ENCODE results near the gene KIF14. TPM values are rescaled to one million over a fixed set of nuclear protein-coding genes. Genes with fewer than 3 reads are reported as not detected.

The KIF14 gene
- total and polyA plus RNA-seq, 2 of the 8 experiments (the other 6 are each of a cell fraction or from before 2014, with no cell fraction given), result 2.6 to 23.3 TPM

DNA sequence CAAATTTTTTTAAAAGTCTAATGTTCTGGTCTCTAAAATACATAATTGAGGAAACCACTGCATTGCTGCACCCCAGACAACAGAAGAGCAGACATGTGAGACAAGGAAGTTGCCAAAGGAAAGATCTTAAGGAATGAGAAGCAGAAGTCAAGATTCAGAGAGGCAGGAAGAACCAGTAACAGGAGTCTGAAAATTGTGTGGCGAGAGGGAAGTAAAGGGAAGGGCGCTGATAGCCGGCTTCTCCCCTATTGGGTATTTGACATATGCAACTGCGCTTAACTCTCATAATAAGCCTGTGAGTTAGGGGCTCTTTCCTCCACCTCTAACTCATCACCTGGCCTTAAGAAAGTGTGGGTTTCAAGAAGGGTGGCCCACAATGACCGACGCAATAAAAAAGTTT lies 21.9 kb upstream of the KIF14 start:
- FAIRE-seq, result no peak
- Histone ChIP-seq H3K79me2 (ENCODE audit: control insufficient read depth in 1 of 2, insufficient read depth in 2 of 2, low read length in 2 of 2) (no peaks in the 10 kb centered on the region), H3K9me3 (ENCODE audit: insufficient read depth in 2 of 2, low read depth in 1 of 2, low read length in 1 of 2) (no peaks in the 10 kb centered on the region), H3K27me3 (replicated peaks in 1 of 4; ENCODE audit: control insufficient read depth in 3 of 4, extremely low read depth in 1 of 4, insufficient read depth in 3 of 4, low read length in 3 of 4) (no peaks in the 10 kb centered on the region), H2BK5ac (ENCODE audit: low read depth, low read length) (no peak overlapping the region), H2AFZ (ENCODE audit: low read length) (no peak overlapping the region), H4K5ac (ENCODE audit: insufficient read length, low read depth, low read length) (no peak overlapping the region), H4K8ac (ENCODE audit: extremely low read depth, insufficient read depth, low read length) (no peak overlapping the region), H3K4me3 (ENCODE audit: extremely low read depth in 1 of 4, insufficient read depth in 2 of 4, low read depth in 3 of 4, low read length in 4 of 4) (no peak overlapping the region), H2BK20ac (ENCODE audit: low read length) (no peak overlapping the region), H3K27ac (ENCODE audit: low read depth, low read length) (no peak overlapping the region), H2BK120ac (replicated peaks; ENCODE audit: low read depth, low read length) (no peak overlapping the region), H3K4me2 (ENCODE audit: insufficient read depth in 1 of 2, low read depth in 2 of 2, low read length in 2 of 2) (no peak overlapping the region), H3K4ac (replicated peaks; ENCODE audit: insufficient read length, low read depth, low read length) (no peak overlapping the region), H2AK5ac (ENCODE audit: low read depth, low read length) (no peak overlapping the region), H3K23me2 (ENCODE audit: low read depth, low read length) (no peaks in the 10 kb centered on the region), H4K20me1 (replicated peaks in 1 of 2; ENCODE audit: control insufficient read depth in 1 of 2, insufficient read depth in 2 of 2, low read length in 2 of 2) (no peaks in the 10 kb centered on the region), H3K4me1 (replicated peaks in 1 of 4; ENCODE audit: control insufficient read depth in 3 of 4, insufficient read depth in 4 of 4, low read length in 3 of 4) (no peaks in the 10 kb centered on the region), H2BK15ac (ENCODE audit: low read length) (no peak overlapping the region), H3K36me3 (ENCODE audit: control insufficient read depth in 2 of 4, insufficient read depth in 4 of 4, low read length in 3 of 4) (peaks cover 0 to 13% (median 0%) of the 10 kb centered on the region in 4 experiments; a peak in 2 of 8 replicates), H4K91ac (replicated peaks; ENCODE audit: insufficient read length, low read length) (no peak overlapping the region), H3K23ac (ENCODE audit: insufficient read length) (no peak overlapping the region), H2BK12ac (ENCODE audit: low read depth, low read length) (no peak overlapping the region), H3K14ac (ENCODE audit: insufficient read length) (no peak overlapping the region), H3K18ac (ENCODE audit: extremely low read depth, low read length) (no peak overlapping the region), H3K56ac (replicated peaks; ENCODE audit: insufficient read length, low read depth, low read length) (no peak overlapping the region), H3K9ac (replicated peaks in 1 of 4; ENCODE audit: extremely low read depth in 1 of 4, low read depth in 3 of 4, low read length in 3 of 4) (no peak overlapping the region), H3K79me1 (ENCODE audit: low read depth, low read length) (no peaks in the 10 kb centered on the region)
- no peak for DNase-seq (ENCODE audit: low read depth in 1 of 2, low spot score in 2 of 2)
- CTCF ChIA-PET (ENCODE audit: partially characterized antibody), result interaction anchor here (0.6 kb wide), 2 partner anchors 49 to 234 kb away, joined by 3 read pairs; no protein-coding TSS in a partner anchor
- 94% methylated on average over 6 of the region's 6 CpGs; no CpG with 5 or more reads in 1 of the 2 experiments for WGBS, 2 experiments (ENCODE audit: extremely low coverage in 1 of 2, insufficient coverage in 1 of 2, insufficient read length in 1 of 2, insufficient replicate concordance in 2 of 2, low coverage in 1 of 2, low lambda C conversion rate in 2 of 2, missing lambda C conversion rate in 1 of 2)
- POLR2A ChIA-PET (ENCODE audit: partially characterized antibody), result interaction anchor here (1.3 kb wide), 1 partner anchor 12 kb away, joined by 4 read pairs; no protein-coding TSS in a partner anchor
- TF ChIP-seq CTBP2 (IDR thresholded peaks at IDR 0.05; ENCODE audit: borderline replicate concordance, insufficient read depth, insufficient read length, low read length) (no peak), POU5F1 (IDR thresholded peaks at IDR 0.05; ENCODE audit: low read depth, low read length) (no peak), SIRT6 (IDR thresholded peaks at IDR 0.05; ENCODE audit: low read length) (no peak), GABPA (IDR thresholded peaks at IDR 0.05; ENCODE audit: borderline replicate concordance, insufficient read depth, low read length) (no peak), TEAD4 (IDR thresholded peaks at IDR 0.05; ENCODE audit: low read depth, low read length) (no peak), CHD1 (IDR thresholded peaks at IDR 0.05; ENCODE audit: low read depth, low read length) (no peak), SIN3A (conservative IDR thresholded peaks at IDR 0.05 in 1 of 2, IDR thresholded peaks at IDR 0.05 in 1 of 2; ENCODE audit: low read depth in 1 of 2, low read length in 2 of 2) (no peak), ZNF274 (IDR thresholded peaks at IDR 0.05; ENCODE audit: borderline replicate concordance, extremely low read depth, low read length) (no peak), BACH1 (IDR thresholded peaks at IDR 0.05; ENCODE audit: low read length) (no peak), SAP30 (IDR thresholded peaks at IDR 0.05; ENCODE audit: insufficient read depth, insufficient replicate concordance, low read length) (no peak)
- TF ChIP-seq, protein P1, sequence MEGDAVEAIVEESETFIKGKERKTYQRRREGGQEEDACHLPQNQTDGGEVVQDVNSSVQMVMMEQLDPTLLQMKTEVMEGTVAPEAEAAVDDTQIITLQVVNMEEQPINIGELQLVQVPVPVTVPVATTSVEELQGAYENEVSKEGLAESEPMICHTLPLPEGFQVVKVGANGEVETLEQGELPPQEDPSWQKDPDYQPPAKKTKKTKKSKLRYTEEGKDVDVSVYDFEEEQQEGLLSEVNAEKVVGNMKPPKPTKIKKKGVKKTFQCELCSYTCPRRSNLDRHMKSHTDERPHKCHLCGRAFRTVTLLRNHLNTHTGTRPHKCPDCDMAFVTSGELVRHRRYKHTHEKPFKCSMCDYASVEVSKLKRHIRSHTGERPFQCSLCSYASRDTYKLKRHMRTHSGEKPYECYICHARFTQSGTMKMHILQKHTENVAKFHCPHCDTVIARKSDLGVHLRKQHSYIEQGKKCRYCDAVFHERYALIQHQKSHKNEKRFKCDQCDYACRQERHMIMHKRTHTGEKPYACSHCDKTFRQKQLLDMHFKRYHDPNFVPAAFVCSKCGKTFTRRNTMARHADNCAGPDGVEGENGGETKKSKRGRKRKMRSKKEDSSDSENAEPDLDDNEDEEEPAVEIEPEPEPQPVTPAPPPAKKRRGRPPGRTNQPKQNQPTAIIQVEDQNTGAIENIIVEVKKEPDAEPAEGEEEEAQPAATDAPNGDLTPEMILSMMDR (IDR thresholded peaks at IDR 0.05; ENCODE audit: control extremely low read depth in 1 of 3, insufficient read depth in 1 of 3, low read depth in 1 of 3, low read length in 3 of 3), result no peak

Measured in H1 (cell line).